ENCODE results near the gene CSNK1D.

- TF ChIP-seq CTCF (IDR thresholded peaks at IDR 0.05; ENCODE audit: low read depth, low read length, poor library complexity, severe bottlenecking): no peak
- no peak for TF ChIP-seq EZH2phosphoT487 (IDR thresholded peaks at IDR 0.05; ENCODE audit: borderline replicate concordance, low read length)
Observed at GRCh38 chr17:82274134-82275020, 877 bp upstream of the CSNK1D start.
